Activated CD8-positive, alpha-beta T cell treated with anti-CD3 and anti-CD28 coated beads for 36 hours (primary cell): ENCODE results near the gene ARPC2. TPM values are rescaled to one million over a fixed set of nuclear protein-coding genes. Genes with fewer than 3 reads are reported as not detected.

Source experiments
- ATAC-seq: fragments of 200-7000 bp; cut with Tn5 transposase; one replicate; pipeline ENCODE4 v1.10.0; 2021; ENCODE audit warnings: mild to moderate bottlenecking, moderate library complexity
- CTCF ChIA-PET: fragments of 350-600 bp; sonication (Branson Sonifier 250); formaldehyde crosslinking; loops from one replicate; lab custom pipeline; 2021; ENCODE audit warnings: antibody characterized with exemption; lab: Charles Lee
- POLR2A ChIA-PET: fragments of 350-600 bp; sonication (Branson Sonifier 250); formaldehyde crosslinking; loops from one replicate; lab custom pipeline; 2021; ENCODE audit warnings: antibody characterized with exemption; lab: Charles Lee
- DNase-seq: peaks from one replicate; pipeline ENCODE4 v3.0.0-alpha.2; 2020
- H3K27ac Mint-ChIP-seq: one replicate; pipeline ENCODE4 v1.8.0; 2021; ENCODE audit warnings: mild to moderate bottlenecking, mixed read lengths
- H3K27me3 Mint-ChIP-seq: one replicate; pipeline ENCODE4 v1.8.0; 2021; ENCODE audit warnings: mixed read lengths
- H3K36me3 Mint-ChIP-seq: one replicate; pipeline ENCODE4 v1.8.0; 2021; ENCODE audit warnings: low read depth, mixed read lengths
- H3K4me1 Mint-ChIP-seq: one replicate; pipeline ENCODE4 v1.8.0; 2021; ENCODE audit warnings: low read depth, mixed read lengths
- H3K4me3 Mint-ChIP-seq: one replicate; pipeline ENCODE4 v1.8.0; 2021; ENCODE audit warnings: mild to moderate bottlenecking, moderate library complexity, mixed read lengths
- H3K9me3 Mint-ChIP-seq: one replicate; pipeline ENCODE4 v1.8.0; 2021; ENCODE audit warnings: mixed read lengths
- intact Hi-C: fragments of 100-400 bp; cut with micrococcal nuclease; formaldehyde crosslinking; loops from one replicate; pipeline ENCODE4 v1.10.0; 2022
- total RNA-seq, 2 experiments: library from RNA; stranded (reverse); gene quantifications; one replicate each; pipeline ENCODE4 v1.2.3, GENCODE V29; 2021
- TF ChIP-seq, protein P1 (sequence below): fragments of 200-600 bp; IDR thresholded peaks from one replicate; pipeline ENCODE4 v1.8.0; 2022; ENCODE audit warnings: antibody characterized with exemption, mild to moderate bottlenecking

Gene ARPC2
- total RNA-seq, 2 experiments from 2014 or later = 636 to 644 TPM

DNA sequence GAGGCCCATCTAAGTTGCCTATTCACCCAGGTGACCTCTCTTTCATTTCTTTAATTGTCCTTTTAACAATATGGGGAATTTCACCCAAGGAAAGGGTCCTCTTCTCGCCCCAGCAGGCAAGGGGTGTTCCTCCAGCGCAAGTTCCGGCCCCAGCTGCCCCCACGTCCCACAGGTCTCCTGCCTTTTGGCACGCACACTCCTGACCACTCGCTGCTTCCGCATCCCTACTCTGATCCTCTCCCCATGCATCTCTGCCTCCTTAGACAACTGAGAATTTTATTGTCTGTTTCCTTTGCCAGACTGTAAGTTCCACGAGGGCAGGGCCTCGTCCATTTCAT lies 684 bp upstream of the ARPC2 start:
- peak overlapping the region; percentile 93 for H3K4me3 Mint-ChIP-seq
- no peaks in the 10 kb centered on the region for H3K27me3 Mint-ChIP-seq
- no peaks in the 10 kb centered on the region for H3K9me3 Mint-ChIP-seq
- POLR2A ChIA-PET = interaction anchor here (0.7 to 1.6 kb wide), 10 partner anchors 14 to 71 kb away, joined by 3 to 8 read pairs (median 3); partner anchors contain the start of genes AAMP and PNKD
- peaks cover 42% of the 10 kb centered on the region for H3K36me3 Mint-ChIP-seq
- ATAC-seq (no peak), DNase-seq (no peak)
- CTCF ChIA-PET = interaction anchor here (0.6 to 1.9 kb wide), 6 partner anchors 9 to 57 kb away, joined by 3 to 5 read pairs (median 4); no protein-coding TSS in a partner anchor
- peak overlapping the region; percentile 97 for H3K27ac Mint-ChIP-seq
- TF ChIP-seq, protein P1, sequence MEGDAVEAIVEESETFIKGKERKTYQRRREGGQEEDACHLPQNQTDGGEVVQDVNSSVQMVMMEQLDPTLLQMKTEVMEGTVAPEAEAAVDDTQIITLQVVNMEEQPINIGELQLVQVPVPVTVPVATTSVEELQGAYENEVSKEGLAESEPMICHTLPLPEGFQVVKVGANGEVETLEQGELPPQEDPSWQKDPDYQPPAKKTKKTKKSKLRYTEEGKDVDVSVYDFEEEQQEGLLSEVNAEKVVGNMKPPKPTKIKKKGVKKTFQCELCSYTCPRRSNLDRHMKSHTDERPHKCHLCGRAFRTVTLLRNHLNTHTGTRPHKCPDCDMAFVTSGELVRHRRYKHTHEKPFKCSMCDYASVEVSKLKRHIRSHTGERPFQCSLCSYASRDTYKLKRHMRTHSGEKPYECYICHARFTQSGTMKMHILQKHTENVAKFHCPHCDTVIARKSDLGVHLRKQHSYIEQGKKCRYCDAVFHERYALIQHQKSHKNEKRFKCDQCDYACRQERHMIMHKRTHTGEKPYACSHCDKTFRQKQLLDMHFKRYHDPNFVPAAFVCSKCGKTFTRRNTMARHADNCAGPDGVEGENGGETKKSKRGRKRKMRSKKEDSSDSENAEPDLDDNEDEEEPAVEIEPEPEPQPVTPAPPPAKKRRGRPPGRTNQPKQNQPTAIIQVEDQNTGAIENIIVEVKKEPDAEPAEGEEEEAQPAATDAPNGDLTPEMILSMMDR = no peak
- peaks cover 19% of the 10 kb centered on the region for H3K4me1 Mint-ChIP-seq
- intact Hi-C loops = loop anchor here (5.0 kb wide), 1 partner anchor 181 kb away; the partner anchor contains the start of gene CTDSP1

DNA sequence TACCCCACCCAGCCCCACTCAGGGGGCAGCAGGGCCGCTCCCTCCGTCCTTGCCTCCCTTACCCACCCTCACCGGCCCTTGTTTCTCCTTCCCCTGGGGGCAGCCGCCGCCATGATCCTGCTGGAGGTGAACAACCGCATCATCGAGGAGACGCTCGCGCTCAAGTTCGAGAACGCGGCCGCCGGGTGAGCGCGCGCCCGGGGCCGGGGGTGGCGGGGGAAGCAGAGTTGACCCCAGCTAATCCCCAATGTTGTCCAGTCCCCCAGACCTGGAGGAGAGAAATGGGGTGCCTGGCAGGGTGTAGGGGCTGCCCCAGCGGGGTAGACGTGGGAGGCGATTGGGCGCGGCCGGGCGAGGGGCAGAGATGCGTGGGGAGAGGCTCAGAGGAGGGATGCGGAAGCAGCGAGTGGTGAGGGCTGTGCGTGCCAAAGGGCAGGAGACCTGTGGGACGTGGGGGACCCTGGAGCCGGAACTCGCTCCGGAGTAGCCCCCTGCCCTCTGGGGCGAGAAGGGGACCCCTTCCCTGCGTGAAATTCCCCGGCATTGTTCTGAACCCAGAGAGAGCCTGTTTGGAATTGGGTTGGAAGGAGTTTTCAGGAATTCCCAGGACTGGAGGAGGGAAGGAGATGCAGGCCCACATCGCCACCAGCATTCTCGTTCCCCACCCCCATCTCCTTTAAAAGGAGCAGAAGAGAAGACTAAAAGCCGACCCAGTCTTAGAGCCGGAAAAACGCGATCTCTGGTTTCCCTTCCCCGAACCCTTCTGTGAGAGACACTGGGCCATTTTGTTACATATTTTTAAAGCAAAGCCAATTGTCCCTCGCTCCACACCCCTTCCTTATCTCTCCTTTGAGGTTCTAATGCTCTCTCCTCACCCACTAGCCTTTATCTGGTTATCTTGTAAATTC lies 625 bp downstream of the ARPC2 start:
- peaks cover 31% of the 10 kb centered on the region for H3K4me1 Mint-ChIP-seq
- ATAC-seq (peak; percentile 69), DNase-seq (peak; percentile 88)
- no peaks in the 10 kb centered on the region for H3K9me3 Mint-ChIP-seq
- ChIA-PET CTCF (interaction anchor here (1.1 to 5.3 kb wide), 4 partner anchors 8 to 56 kb away, joined by 3 to 50 read pairs (median 5); no protein-coding TSS in a partner anchor), POLR2A (interaction anchor here (0.6 to 5.0 kb wide), 3 partner anchors 8 to 53 kb away, joined by 3 to 37 read pairs (median 8); partner anchors contain the start of genes AAMP and PNKD)
- no peaks in the 10 kb centered on the region for H3K27me3 Mint-ChIP-seq
- peak overlapping the region; percentile 97 for H3K27ac Mint-ChIP-seq
- intact Hi-C loops = loop anchor here (5.0 kb wide), 1 partner anchor 180 kb away; the partner anchor contains the start of gene CTDSP1
- peak overlapping the region; percentile 93 for H3K4me3 Mint-ChIP-seq
- TF ChIP-seq, protein P1 = no peak
- H3K36me3 Mint-ChIP-seq = peaks cover 51% of the 10 kb centered on the region

DNA sequence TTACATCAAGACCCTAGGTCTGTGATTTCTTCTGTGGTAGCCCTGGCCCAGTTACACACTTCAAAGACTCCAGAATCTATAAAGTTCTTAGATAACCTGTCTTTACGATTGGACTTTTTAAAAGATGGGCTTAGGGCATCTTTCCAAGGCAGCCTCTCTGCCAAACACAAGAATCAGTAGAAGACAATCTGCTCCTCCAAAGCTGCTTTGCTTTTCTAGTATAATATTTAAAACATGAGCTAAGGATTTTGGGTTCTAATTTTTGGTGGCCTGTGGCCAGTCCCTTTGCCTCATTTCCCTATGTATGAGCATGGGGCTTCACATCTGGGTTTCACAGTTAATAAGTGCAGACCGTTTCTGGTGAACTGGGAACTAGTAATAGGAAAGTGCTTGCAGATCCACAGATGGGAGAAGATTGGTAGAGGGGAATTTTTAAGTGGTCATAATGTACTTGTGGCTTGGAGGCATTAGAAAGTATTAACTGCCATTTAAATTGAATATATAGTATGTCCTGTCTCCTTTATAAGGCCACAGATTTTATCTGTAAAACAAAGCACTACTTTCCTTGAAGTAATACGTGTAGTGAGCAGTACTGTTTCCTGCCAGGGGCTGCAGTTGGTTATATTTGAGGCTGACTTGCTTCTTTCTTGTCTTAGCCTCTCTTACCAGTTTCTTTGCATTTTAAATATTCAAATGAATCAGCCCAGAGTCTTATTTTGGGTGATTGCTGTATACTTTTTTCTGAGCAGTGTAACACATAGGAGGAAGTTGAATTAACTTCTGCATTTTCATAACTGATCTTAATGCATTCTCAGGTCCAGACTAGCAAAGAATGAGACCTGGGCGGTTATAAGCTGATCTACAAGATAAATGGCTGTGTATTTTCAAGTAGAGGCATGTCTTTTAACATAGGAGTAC lies 1.5 kb downstream of the ARPC2 start:
- DNase-seq = peak; percentile 56
- Mint-ChIP-seq H3K4me1 (peaks cover 40% of the 10 kb centered on the region), H3K27ac (peak overlapping the region; percentile 97), H3K4me3 (peak overlapping the region; percentile 93), H3K27me3 (no peaks in the 10 kb centered on the region), H3K9me3 (no peaks in the 10 kb centered on the region), H3K36me3 (peaks cover 59% of the 10 kb centered on the region)
- intact Hi-C loops = loop anchor here (1.0 to 5.0 kb wide), 2 partner anchors 11 to 179 kb away; partner anchors contain the start of gene CTDSP1
- ChIA-PET CTCF (interaction anchor here (5.3 kb wide), 1 partner anchor 12 kb away, joined by 50 read pairs; no protein-coding TSS in a partner anchor), POLR2A (interaction anchor here (0.6 to 5.0 kb wide), 10 partner anchors 8 to 188 kb away, joined by 3 to 37 read pairs (median 4); partner anchors contain the start of genes AAMP and PNKD)
- TF ChIP-seq, protein P1 = no peak
- ATAC-seq = peak; percentile 24

DNA sequence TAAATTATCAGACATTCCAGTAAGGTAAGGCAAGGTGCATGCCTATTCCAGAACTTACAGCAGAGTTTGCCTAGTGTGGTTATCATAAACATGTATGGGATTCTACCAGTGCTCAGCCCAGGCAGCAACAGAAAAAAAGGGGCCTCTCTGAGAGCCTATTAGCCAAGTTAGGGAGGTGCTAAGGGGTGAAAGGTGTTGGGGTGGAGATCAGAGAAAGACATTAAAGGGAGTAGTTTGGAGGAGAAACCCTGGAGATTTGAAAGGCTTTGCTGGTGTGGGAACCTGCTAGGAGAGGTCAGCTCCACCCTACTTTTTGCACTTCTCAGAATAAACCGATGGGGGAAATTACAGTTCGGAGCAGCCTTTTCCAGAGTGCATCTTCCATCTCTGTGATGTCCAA lies 2.9 kb downstream of the ARPC2 start:
- TF ChIP-seq, protein P1 = no peak
- ATAC-seq (no peak), DNase-seq (no peak)
- intact Hi-C loops = loop anchor here (1.0 to 5.0 kb wide), 3 partner anchors 9 to 177 kb away; partner anchors contain the start of gene CTDSP1
- H3K4me3 Mint-ChIP-seq = peak overlapping the region; percentile 93
- POLR2A ChIA-PET = interaction anchor here (0.9 to 5.0 kb wide), 8 partner anchors 9 to 187 kb away, joined by 3 to 37 read pairs (median 7); partner anchors contain the start of genes AAMP and PNKD
- CTCF ChIA-PET = interaction anchor here (0.7 to 5.3 kb wide), 4 partner anchors 10 to 52 kb away, joined by 3 to 50 read pairs (median 6); no protein-coding TSS in a partner anchor
- peak overlapping the region; percentile 97 for H3K27ac Mint-ChIP-seq
- peaks cover 54% of the 10 kb centered on the region for H3K4me1 Mint-ChIP-seq
- no peaks in the 10 kb centered on the region for H3K9me3 Mint-ChIP-seq
- H3K36me3 Mint-ChIP-seq = peaks cover 73% of the 10 kb centered on the region
- H3K27me3 Mint-ChIP-seq = no peaks in the 10 kb centered on the region
